A549 (cell line): ENCODE data around the gene SBF2. TPM values are rescaled to one million over a fixed set of nuclear protein-coding genes. Genes with fewer than 3 reads are reported as not detected.

Source experiments
- ATAC-seq, 2 experiments: fragments of 200-7000 bp in 1 of 2; fragments of >200 bp in 1 of 2; cut with Nextera tagmentation in 1 of 2; cut with Tn5 transposase in 1 of 2; 3 replicates each; pipeline versions ENCODE4 v1.8.0 to v1.9.1; 2018 to 2020; ENCODE audit warnings: mild to moderate bottlenecking in 1 of 2, moderate library complexity in 1 of 2
- CTCF ChIA-PET: fragments of 300-600 bp; sonication (Branson Sonifier 250); formaldehyde crosslinking; extraction: SDS; loops from one replicate; lab custom pipeline; 2021; ENCODE audit warnings: antibody characterized with exemption, inconsistent platforms; lab: Yijun Ruan, JAX
- POLR2A ChIA-PET: fragments of 350-600 bp; formaldehyde crosslinking; extraction: SDS; loops from one replicate; lab custom pipeline; 2021; ENCODE audit warnings: antibody characterized with exemption, inconsistent platforms; lab: Yijun Ruan, JAX
- DNase-seq, 2 experiments: peaks; one replicate each; pipeline versions ENCODE4 v3.0.0 to v3.0.0-alpha.2; 2011 to 2016; ENCODE audit warnings: low read depth in 1 of 2, low spot score in 1 of 2
- FAIRE-seq: peaks from 2 replicates; lab custom pipeline; 2011; peaks lifted over from hg19 to GRCh38; lab: Jason Lieb, UNC
- H3K27ac ChIP-seq, 2 experiments: fragments of >200 bp; sonication (Bioruptor Twin); formaldehyde crosslinking; 3 replicates each; pipeline ENCODE4 v1.5.1; 2016 to 2017
- H3K4me1 ChIP-seq: fragments of >200 bp; sonication (Bioruptor Twin); formaldehyde crosslinking; 3 replicates; pipeline ENCODE4 v1.6.1; 2016
- H3K4me2 ChIP-seq: fragments of >200 bp; sonication (Bioruptor Twin); formaldehyde crosslinking; 3 replicates; pipeline ENCODE4 v1.6.1; 2016
- H3K4me3 ChIP-seq: fragments of >200 bp; sonication (Bioruptor Twin); formaldehyde crosslinking; 3 replicates; pipeline ENCODE4 v1.5.1; 2016
- H3K9me3 ChIP-seq: fragments of >200 bp; sonication (Bioruptor Twin); formaldehyde crosslinking; 3 replicates; pipeline ENCODE4 v1.6.1; 2016
- CBX2 ChIP-seq: fragments of 200-600 bp; sonication (generic); IDR thresholded peaks from 2 replicates; pipeline ENCODE4 v1.6.1; 2016; ENCODE audit warnings: low read depth, mild to moderate bottlenecking, borderline replicate concordance
- CHD2 ChIP-seq: fragments of 150-350 bp; IDR thresholded peaks from 2 replicates; pipeline ENCODE4 v1.6.1; 2014; ENCODE audit warnings: low read length; ENCODE audit not compliant: partially characterized antibody
- FOSB ChIP-seq: fragments of 250-450 bp; sonication (Bioruptor Pico); IDR thresholded peaks from 2 replicates; pipeline ENCODE4 v1.5.0; 2020; ENCODE audit warnings: mild to moderate bottlenecking, moderate library complexity
- HEYL ChIP-seq: fragments of 250-450 bp; sonication (Bioruptor Pico); IDR thresholded peaks from 2 replicates; pipeline ENCODE4 v1.8.0; 2021; ENCODE audit warnings: mild to moderate bottlenecking, moderate library complexity
- HOXA7 ChIP-seq: fragments of 250-450 bp; sonication (Bioruptor Pico); IDR thresholded peaks from 2 replicates; pipeline ENCODE4 v1.5.0; 2020; ENCODE audit warnings: mild to moderate bottlenecking, moderate library complexity
- HOXB13 ChIP-seq: fragments of 250-450 bp; sonication (Bioruptor Pico); IDR thresholded peaks from 2 replicates; pipeline ENCODE4 v1.5.0; 2020; ENCODE audit warnings: low read depth, mild to moderate bottlenecking, moderate library complexity
- KDM1A ChIP-seq: fragments of 200-600 bp; sonication (generic); IDR thresholded peaks from 2 replicates; pipeline ENCODE4 v1.6.1; 2016; ENCODE audit warnings: low read depth, mild to moderate bottlenecking
- KDM5A ChIP-seq: fragments of 200-600 bp; sonication (generic); IDR thresholded peaks from 2 replicates; pipeline ENCODE4 v1.6.1; 2016; ENCODE audit warnings: antibody characterized with exemption, mild to moderate bottlenecking
- MAFK ChIP-seq: fragments of 450-650 bp; IDR thresholded peaks from 2 replicates; pipeline ENCODE4 v1.6.1; 2014; ENCODE audit not compliant: partially characterized antibody
- POLR2A ChIP-seq: IDR thresholded peaks from 2 replicates; pipeline ENCODE4 v1.6.1; 2012; ENCODE audit warnings: mild to moderate bottlenecking, low read length
- RAD21 ChIP-seq, 2 experiments: fragments of >200 bp in 1 of 2; sonication (Bioruptor Twin) in 1 of 2; formaldehyde crosslinking in 1 of 2; IDR thresholded peaks in 1 of 2; conservative IDR thresholded peaks in 1 of 2; 2 replicates in 1 of 2; 3 replicates in 1 of 2; pipeline ENCODE4 v1.6.1; 2012 to 2018; ENCODE audit warnings: inconsistent platforms in 1 of 2
- RFX5 ChIP-seq: fragments of 450-650 bp; IDR thresholded peaks from 2 replicates; pipeline ENCODE4 v1.7.1; 2014; ENCODE audit warnings: antibody characterized with exemption, mild to moderate bottlenecking, moderate library complexity
- TP53 ChIP-seq: fragments of 250-450 bp; sonication (Bioruptor Pico); IDR thresholded peaks from 2 replicates; pipeline ENCODE4 v1.5.0; 2021; ENCODE audit warnings: mild to moderate bottlenecking, moderate library complexity
- ZNF302 ChIP-seq: fragments of 250-450 bp; sonication (Bioruptor Pico); IDR thresholded peaks from 2 replicates; pipeline ENCODE4 v1.9.0; 2021; ENCODE audit warnings: inconsistent platforms, mild to moderate bottlenecking, moderate library complexity
- ZSCAN20 ChIP-seq: fragments of 250-450 bp; sonication (Bioruptor Pico); IDR thresholded peaks from 2 replicates; pipeline ENCODE4 v1.8.0; 2022; ENCODE audit warnings: mild to moderate bottlenecking, moderate library complexity
- WGBS: methylation state at CpG from one replicate; pipeline ENCODE4 v1.1.6; 2017; ENCODE audit errors: missing lambda C conversion rate; 5-methylcytosine and 5-hydroxymethylcytosine counted together
- polyA plus RNA-seq, 4 experiments: library from polyadenylated mRNA; depleted of rRNA in 3 of 4; stranded (reverse); fragments of >200 nt; fragmentation: RNase III in 1 of 4; extraction: RNeasy Plus Mini Kit Qiagen cat#74134 plus additional on column Dnase treatment in 1 of 4; gene quantifications; 2 replicates in 3 of 4; 3 replicates in 1 of 4; pipeline ENCODE4 v1.2.3, GENCODE V29; 2011 to 2017
- TF ChIP-seq, protein P1 (sequence below): fragments of 250-450 bp; sonication (Bioruptor Pico); IDR thresholded peaks from 2 replicates; pipeline ENCODE4 v1.5.0; 2020; ENCODE audit warnings: low read depth, mild to moderate bottlenecking, moderate library complexity
- TF ChIP-seq, protein P2 (sequence below): IDR thresholded peaks from 2 replicates; pipeline ENCODE4 v1.6.1; 2012

The SBF2 gene
- polyA plus RNA-seq, 2 of the 4 experiments (the other 2 are of a cell fraction) = 11.1 to 49.6 TPM

DNA sequence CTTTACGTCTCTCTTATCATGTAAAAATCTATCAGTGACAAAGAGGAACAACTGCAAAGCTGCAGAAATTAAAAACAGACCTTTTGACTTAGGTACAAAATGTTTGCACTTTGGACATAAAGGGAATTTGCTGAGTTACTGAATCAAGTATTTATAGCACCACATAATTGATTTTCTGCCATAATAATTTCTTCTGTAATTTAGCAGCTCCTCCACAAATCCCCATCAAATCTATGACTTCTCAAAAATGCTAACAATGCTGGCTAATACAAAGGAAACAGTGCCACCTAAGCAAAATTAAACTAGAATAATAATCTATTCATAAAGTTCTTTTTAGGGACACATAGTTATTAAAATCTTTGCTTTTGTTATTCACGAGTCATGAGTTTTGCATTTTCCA, 415.1 kb downstream of the SBF2 start:
- no peak overlapping the region for H3K4me3 ChIP-seq
- H3K27ac ChIP-seq = no peak overlapping the region
- DNase-seq = no peak
- CTCF ChIA-PET = interaction anchor here (0.6 to 0.8 kb wide), 2 partner anchors 11 to 683 kb away, joined by 3 read pairs; no protein-coding TSS in a partner anchor
- FAIRE-seq = no peak
- POLR2A ChIA-PET = no interaction called here
- peaks cover 9% of the 10 kb centered on the region; the same call in 1 of the 3 replicates for H3K4me1 ChIP-seq
- ATAC-seq = no peak
- TF ChIP-seq ZNF302 (CRISPR knock-in tag) (no peak), MAFK (peak; percentile 43), POLR2A (no peak)
- TF ChIP-seq, protein P1, sequence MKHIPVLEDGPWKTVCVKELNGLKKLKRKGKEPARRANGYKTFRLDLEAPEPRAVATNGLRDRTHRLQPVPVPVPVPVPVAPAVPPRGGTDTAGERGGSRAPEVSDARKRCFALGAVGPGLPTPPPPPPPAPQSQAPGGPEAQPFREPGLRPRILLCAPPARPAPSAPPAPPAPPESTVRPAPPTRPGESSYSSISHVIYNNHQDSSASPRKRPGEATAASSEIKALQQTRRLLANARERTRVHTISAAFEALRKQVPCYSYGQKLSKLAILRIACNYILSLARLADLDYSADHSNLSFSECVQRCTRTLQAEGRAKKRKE = no peak
- WGBS = 89% methylated on average over 2 of the region's 2 CpGs
- H3K4me2 ChIP-seq = no peak overlapping the region
- H3K9me3 ChIP-seq = peaks cover 3% of the 10 kb centered on the region; the same call in 1 of the 3 replicates

DNA sequence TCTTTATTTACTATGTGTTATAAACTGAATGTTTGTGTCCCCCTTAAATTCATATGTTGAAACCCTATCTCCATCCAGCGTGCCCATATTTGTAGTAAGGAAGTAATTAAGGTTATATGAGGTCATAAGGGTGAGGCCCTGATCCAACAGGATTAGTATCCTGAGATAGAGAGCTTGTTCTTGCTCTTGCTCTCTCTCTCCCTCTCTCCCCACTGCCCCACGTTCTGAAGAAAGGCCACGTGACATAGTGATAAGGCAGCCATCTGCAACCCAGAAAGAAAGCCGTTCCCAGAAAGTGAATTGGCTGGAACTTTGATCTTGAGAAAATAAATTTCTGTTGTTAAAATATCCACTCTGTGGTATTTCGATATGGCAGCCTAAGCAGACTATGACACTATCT, 417.7 kb downstream of the SBF2 start:
- TF ChIP-seq HOXA7 (CRISPR knock-in tag) (no peak), FOSB (CRISPR knock-in tag) (no peak), RAD21 (conservative IDR thresholded peaks at IDR 0.05 in 1 of 2, IDR thresholded peaks at IDR 0.05 in 1 of 2) (no peak), HEYL (no peak), KDM5A (no peak), TP53 (CRISPR knock-in tag) (no peak), CHD2 (no peak), KDM1A (no peak)
- TF ChIP-seq, protein P2, sequence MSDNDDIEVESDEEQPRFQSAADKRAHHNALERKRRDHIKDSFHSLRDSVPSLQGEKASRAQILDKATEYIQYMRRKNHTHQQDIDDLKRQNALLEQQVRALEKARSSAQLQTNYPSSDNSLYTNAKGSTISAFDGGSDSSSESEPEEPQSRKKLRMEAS = no peak
- 88% methylated on average over 5 of the region's 5 CpGs for WGBS
- Histone ChIP-seq H3K4me3 (no peak overlapping the region), H3K4me1 (0 out of 3 replicates have a peak, but pooled peaks cover under 1% of the 10 kb centered on the region), H3K9me3 (peaks cover 3% of the 10 kb centered on the region; the same call in 1 of the 3 replicates), H3K4me2 (no peak overlapping the region), H3K27ac (no peak overlapping the region)
- CTCF ChIA-PET = interaction anchor here (1.7 kb wide), 1 partner anchor 97 kb away, joined by 4 read pairs; no protein-coding TSS in a partner anchor
- ATAC-seq (no peak), DNase-seq (no peak), FAIRE-seq (no peak)
- POLR2A ChIA-PET = no interaction called here

DNA sequence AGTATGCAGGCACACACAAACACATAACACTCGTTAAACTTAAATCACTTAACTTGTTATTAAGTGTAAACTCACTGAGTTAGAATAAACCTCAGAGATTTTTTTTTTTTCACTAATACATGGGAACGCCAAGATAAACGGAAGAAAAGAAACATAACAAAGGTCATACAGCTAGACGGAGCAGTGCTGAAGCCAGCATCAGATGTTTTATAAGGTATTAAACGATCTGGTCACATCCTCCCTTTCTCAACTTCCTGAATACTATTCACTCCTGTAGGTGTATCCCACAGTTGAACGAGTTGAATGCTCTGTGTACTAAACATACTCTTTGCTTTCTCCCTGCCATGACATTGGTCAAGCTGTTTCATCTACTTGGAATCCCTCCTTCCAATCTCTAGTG, 418.2 kb downstream of the SBF2 start:
- ChIA-PET CTCF (interaction anchor here (1.7 kb wide), 1 partner anchor 97 kb away, joined by 4 read pairs; no protein-coding TSS in a partner anchor), POLR2A (no interaction called here)
- Histone ChIP-seq H3K4me2 (no peak overlapping the region), H3K4me3 (no peak overlapping the region), H3K9me3 (peaks cover 3% of the 10 kb centered on the region; the same call in 1 of the 3 replicates), H3K27ac (no peak overlapping the region), H3K4me1 (no peaks in the 10 kb centered on the region)
- ATAC-seq (no peak), FAIRE-seq (no peak), DNase-seq (no peak)
- WGBS = 80% methylated on average over 6 of the region's 6 CpGs
- TF ChIP-seq KDM1A (no peak), HOXB13 (CRISPR knock-in tag) (no peak), ZSCAN20 (CRISPR knock-in tag) (no peak), RFX5 (no peak)

DNA sequence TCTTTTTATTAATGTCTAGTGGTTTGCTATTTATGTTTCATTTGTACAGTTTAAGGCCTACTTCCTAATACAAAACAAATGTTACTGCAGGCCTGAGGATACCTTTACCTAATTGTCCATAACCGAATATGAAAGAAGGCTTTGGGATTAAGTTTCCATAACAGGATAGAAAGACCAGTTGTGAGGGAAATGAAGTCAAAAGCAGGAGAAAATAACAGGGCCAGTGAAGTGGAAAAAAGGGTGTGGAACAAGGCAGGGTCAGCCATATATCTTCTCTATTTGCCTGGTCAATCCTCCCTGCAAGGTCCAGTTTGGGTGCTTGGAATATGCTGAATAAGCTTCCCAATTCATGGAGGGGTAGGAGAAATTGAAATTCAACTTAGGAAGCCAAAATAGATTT, 418.6 kb downstream of the SBF2 start:
- ATAC-seq (no peak), FAIRE-seq (no peak), DNase-seq (no peak)
- POLR2A ChIA-PET = no interaction called here
- CTCF ChIA-PET = interaction anchor here (1.7 kb wide), 1 partner anchor 98 kb away, joined by 4 read pairs; no protein-coding TSS in a partner anchor
- no peak for TF ChIP-seq KDM5A
- peak; percentile 19 for TF ChIP-seq MAFK
- TF ChIP-seq, protein P2 = no peak
- no peak for TF ChIP-seq CBX2
- H3K9me3 ChIP-seq = peaks cover 5% of the 10 kb centered on the region; the same call in 1 of the 3 replicates
- H3K4me2 ChIP-seq = no peak overlapping the region
- H3K4me1 ChIP-seq = no peaks in the 10 kb centered on the region
- 89% methylated on average over 1 of the region's 1 CpG for WGBS
- H3K27ac ChIP-seq = no peak overlapping the region
- H3K4me3 ChIP-seq = no peak overlapping the region
